Measurements from ENCODE around the gene SMLR1. TPM values are rescaled to one million over a fixed set of nuclear protein-coding genes. Genes with fewer than 3 reads are reported as not detected.

Gene SMLR1
- total RNA-seq, 3 donors from 2014 or later = not detected

DNA sequence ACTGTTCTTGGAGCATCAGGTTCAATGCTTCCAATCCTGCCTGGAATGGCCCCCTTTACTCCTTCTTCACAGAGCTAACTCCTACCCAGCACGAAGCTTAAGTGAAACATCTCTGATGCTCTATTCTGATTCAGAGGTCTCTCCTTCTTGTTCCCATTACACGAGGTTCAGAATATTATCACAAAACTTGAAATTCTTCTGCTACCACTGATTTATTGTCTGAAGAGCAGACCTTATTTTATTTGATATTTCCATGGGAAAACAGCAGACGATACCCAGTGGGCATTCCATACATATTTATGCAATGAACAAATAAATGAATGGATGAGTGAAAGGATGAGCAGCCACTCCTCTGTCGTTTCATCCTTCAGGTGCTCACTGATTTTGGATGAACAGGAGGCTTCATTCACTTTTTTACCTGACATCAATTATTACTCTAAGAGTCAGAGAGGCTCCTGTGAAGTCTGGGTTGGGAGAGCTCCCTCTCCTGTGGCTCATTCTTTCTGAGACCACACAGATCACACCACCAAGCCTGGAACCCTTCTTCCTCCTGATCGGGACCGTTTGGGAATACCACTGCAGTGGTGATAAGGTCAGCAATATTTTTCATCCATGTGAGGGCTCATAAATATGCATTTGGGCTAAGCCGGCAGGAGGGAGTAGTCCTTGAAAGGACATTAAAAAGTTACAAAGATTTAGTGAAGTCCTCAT lies 25.8 kb downstream of the SMLR1 start:
- Histone ChIP-seq H3K27me3 (no peaks in the 10 kb centered on the region), H3K4me1 (no peaks in the 10 kb centered on the region), H3K9me3 (no peaks in the 10 kb centered on the region), H3K4me3 (no peak overlapping the region), H3K27ac (no peak overlapping the region), H3K36me3 (no peaks in the 10 kb centered on the region)
- intact Hi-C loops (cut with DNase I; ENCODE audit: low total_unique reads) = no loop called here
- TF ChIP-seq CTCF (IDR thresholded peaks at IDR 0.05) (no peak), POLR2AphosphoS5 (IDR thresholded peaks at IDR 0.05) (no peak), POLR2A (IDR thresholded peaks at IDR 0.05) (no peak)
- DNase-seq (ENCODE audit: low spot score in 2 of 2) = no peak

DNA sequence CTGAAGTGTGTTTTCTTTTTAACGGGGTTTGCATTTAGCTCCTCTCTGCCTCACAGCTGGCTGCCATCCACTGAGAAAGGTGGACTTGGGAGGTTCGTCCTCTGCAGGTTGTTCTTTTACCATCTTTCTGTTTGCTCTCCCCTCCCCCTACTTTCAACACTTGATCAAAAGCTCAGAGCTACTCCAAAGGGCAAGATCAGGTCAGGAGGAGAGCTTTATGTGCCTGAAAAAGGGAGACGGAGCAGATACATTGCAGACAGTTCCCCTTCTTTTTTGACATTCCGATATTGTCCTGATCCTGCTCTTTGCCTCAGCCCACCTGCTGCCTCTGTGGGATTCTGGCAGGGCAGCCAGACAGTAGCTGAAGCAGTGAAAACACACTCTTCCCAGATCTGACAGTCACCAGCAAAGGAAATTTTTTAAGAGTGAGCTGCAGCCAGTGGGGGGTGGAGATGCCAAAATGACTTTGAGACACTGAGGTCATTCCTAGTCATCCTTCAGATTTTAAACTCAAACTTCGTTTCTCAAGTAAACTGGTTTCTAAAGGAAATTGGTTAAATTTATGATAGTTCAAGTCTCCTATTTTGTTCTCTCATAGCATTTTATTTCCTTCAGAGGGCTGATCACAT lies 26.5 kb downstream of the SMLR1 start:
- Histone ChIP-seq H3K36me3 (no peaks in the 10 kb centered on the region), H3K27ac (no peak overlapping the region), H3K4me1 (no peaks in the 10 kb centered on the region), H3K9me3 (no peaks in the 10 kb centered on the region), H3K4me3 (no peak overlapping the region), H3K27me3 (no peaks in the 10 kb centered on the region)
- intact Hi-C loops (cut with DNase I; ENCODE audit: low total_unique reads) = no loop called here
- TF ChIP-seq POLR2A (IDR thresholded peaks at IDR 0.05) (no peak), POLR2AphosphoS5 (IDR thresholded peaks at IDR 0.05) (no peak), CTCF (IDR thresholded peaks at IDR 0.05) (no peak)
- no peak for DNase-seq (ENCODE audit: low spot score in 2 of 2)

DNA sequence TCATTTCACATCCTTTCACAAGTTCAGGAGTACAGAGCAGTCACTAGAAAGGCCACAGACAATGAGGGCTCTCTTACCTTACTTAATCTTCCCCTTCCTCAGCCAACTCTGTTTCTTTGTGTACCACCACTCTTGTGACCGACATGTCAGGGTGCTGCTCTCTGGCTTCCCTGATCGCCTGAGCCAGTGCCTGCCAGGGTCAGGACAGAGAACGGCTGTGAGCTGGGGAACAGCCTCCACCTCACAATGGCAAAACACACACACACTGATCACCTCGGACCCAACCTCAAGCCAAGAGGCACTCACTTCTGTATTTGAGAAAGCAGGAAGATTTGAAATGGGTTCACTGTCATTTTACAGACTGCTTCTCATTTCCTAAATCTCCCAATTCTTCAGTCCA lies 30.8 kb downstream of the SMLR1 start:
- Histone ChIP-seq H3K4me1 (no peaks in the 10 kb centered on the region), H3K27ac (no peak overlapping the region), H3K9me3 (no peaks in the 10 kb centered on the region), H3K27me3 (no peaks in the 10 kb centered on the region), H3K36me3 (no peaks in the 10 kb centered on the region), H3K4me3 (no peak overlapping the region)
- intact Hi-C loops (cut with DNase I; ENCODE audit: low total_unique reads) = no loop called here
- no peak for DNase-seq (ENCODE audit: low spot score in 2 of 2)
- no peak for TF ChIP-seq POLR2AphosphoS5 (IDR thresholded peaks at IDR 0.05)

GRCh38 chr6:130858498-130859160 lies 31.4 kb downstream of the SMLR1 start:
- Histone ChIP-seq H3K4me3 (no peak overlapping the region), H3K27ac (no peak overlapping the region), H3K4me1 (no peaks in the 10 kb centered on the region), H3K27me3 (no peaks in the 10 kb centered on the region), H3K9me3 (no peaks in the 10 kb centered on the region), H3K36me3 (no peaks in the 10 kb centered on the region)
- intact Hi-C loops (cut with DNase I; ENCODE audit: low total_unique reads) = no loop called here
- no peak for DNase-seq (ENCODE audit: low spot score in 2 of 2)
- TF ChIP-seq POLR2AphosphoS5 (IDR thresholded peaks at IDR 0.05) (no peak), CTCF (IDR thresholded peaks at IDR 0.05) (no peak), POLR2A (IDR thresholded peaks at IDR 0.05) (no peak)

DNA sequence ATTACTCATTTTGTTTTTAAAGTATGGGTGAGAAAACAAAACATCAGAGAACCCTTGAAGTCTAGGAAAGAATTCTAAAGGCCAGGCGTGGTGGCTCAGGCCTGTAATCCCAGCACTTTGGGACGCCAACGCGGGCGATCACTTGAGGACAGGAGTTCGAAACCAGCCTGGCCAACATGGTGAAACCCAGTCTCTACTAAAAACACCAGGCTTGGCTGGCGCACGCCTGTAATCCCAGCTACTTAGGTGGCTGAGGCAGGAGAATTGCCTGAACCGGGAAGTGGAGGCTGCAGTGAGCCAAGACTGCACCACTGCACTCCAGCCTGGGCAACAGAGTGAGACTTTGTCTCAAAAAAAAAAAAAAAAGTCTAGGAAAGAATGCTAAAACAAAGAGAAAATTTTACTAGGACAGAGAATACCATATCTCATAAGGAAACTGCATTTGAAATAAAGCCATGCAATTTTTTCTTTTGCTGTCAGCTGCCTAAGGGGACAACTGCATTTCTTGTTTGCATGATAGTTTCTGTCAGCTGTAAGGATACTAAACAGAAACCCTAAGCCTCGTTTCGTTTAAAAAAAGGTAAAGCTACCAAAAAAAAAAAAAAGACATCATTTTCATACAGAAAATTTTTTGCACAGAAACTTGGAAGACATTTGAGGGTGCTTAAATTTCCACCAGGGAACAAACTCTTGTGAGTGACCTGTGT lies 32.1 kb downstream of the SMLR1 start:
- Histone ChIP-seq H3K27ac (no peak overlapping the region), H3K27me3 (no peaks in the 10 kb centered on the region), H3K4me1 (no peaks in the 10 kb centered on the region), H3K36me3 (no peaks in the 10 kb centered on the region), H3K9me3 (no peaks in the 10 kb centered on the region), H3K4me3 (no peak overlapping the region)
- intact Hi-C loops (cut with DNase I; ENCODE audit: low total_unique reads) = no loop called here
- DNase-seq (ENCODE audit: low spot score in 2 of 2) = no peak
- no peak for TF ChIP-seq POLR2A (IDR thresholded peaks at IDR 0.05)
- no peak for TF ChIP-seq CTCF (IDR thresholded peaks at IDR 0.05)
- TF ChIP-seq POLR2AphosphoS5 (IDR thresholded peaks at IDR 0.05) = no peak
